Renal pelvis (tissue), 4 donors: ENCODE data around the gene RASSF5. TPM values are rescaled to one million over a fixed set of nuclear protein-coding genes. Genes with fewer than 3 reads are reported as not detected.

ENCODE experiments used
- DNase-seq: peaks from one replicate; pipeline ENCODE4 v3.0.0-alpha.2; 2013
- polyA plus RNA-seq, 3 donors: library from polyadenylated mRNA; unstranded; fragments of 120-200 nt; gene quantifications; one replicate each; pipeline ENCODE4 v1.2.1, GENCODE V29; 2013; ENCODE audit not compliant: insufficient read length in 3 of 3

Gene RASSF5
- polyA plus RNA-seq, 3 donors, result 4.4 to 5.0 (median 4.6) TPM

DNA sequence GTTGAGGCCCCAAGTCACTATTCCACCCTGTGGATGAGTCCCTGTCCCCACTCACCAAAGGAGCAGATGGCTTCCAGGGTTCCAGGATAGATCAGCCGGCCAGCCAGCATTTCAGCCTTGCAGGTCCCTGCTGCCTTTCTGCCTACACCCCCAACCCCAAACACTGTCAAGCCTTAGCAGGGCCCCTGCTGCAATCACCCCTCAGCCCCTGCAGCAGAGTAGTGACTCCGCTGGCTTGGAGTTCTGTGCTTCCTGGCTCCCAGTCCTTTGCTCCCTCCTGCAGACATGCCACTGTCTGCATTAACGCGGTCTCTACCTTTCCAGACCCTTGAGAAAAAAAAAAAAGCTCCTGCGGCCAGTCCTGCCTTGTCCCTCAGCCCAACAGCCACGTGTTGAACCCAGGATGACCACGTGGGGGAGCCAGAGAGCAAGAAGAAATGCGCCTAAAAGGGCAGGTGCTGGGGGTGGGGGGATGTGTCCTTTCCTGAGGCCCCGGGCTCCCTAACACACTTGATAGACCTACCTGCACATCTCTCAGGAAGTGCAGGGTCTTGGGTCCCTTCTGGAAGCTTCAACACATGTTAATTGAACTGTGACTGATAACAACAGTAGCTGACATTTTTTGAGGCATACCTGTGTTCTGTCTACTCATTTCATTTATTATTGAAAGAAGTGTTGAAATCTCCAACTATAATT lies 37.4 kb downstream of the RASSF5 start:
- peak; percentile 66 for DNase-seq

DNA sequence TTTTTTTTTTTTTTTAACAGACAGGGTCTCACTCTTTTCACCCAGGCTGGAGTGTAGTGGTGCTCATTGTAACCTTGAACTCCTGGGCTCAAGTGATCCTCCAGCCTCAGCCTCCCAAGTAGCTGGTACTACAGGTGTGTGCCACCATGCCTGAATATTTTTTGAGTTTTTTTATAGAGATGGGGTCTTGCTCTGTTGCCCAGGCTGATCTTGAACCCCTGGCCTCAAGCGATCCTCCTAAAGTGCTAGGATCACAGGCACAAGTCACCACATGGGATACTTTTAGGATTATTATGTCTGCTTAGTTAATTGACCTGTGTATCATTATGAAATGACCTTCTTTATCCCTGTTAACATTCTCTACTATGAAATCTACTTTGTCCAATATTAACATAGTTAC lies 38.0 kb downstream of the RASSF5 start:
- DNase-seq, result no peak

DNA sequence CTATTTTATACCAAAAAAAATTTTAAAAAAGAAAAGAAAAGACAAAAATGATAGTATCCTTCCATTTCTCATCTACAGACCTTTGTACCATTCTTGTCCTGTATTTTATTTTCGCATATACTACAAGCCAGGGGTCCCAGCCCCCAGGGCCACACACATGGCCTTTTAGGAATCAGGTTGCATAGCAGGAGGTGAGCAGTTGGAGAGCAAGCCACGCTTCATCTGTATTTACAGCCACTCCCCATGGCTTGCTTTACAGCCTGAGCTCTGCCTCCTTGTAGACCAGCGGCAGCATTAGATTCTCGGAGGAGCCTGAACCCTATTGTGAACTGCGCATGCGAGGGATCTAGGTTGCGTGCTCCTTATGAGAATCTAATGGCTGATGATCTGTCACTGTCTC lies 39.8 kb downstream of the RASSF5 start:
- no peak for DNase-seq

DNA sequence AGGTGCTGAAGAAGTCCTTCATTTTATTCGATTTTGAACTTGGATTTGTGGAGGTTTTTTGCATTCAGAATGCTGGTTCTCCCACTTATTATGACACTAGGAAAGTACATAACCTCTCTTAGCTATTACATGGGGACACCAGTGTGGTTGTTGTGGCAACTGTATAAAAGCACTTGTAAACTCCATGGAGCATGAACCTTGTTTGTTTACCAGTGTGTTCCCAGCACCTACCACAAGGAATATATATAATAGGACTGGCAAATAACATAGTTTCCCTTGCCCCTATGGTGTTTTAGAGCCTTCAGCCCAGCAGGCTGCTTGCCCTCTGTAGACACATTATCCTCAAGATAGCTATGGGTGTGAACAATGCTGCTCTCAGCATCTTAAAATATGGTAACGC lies 43.1 kb downstream of the RASSF5 start:
- DNase-seq, result no peak

DNA sequence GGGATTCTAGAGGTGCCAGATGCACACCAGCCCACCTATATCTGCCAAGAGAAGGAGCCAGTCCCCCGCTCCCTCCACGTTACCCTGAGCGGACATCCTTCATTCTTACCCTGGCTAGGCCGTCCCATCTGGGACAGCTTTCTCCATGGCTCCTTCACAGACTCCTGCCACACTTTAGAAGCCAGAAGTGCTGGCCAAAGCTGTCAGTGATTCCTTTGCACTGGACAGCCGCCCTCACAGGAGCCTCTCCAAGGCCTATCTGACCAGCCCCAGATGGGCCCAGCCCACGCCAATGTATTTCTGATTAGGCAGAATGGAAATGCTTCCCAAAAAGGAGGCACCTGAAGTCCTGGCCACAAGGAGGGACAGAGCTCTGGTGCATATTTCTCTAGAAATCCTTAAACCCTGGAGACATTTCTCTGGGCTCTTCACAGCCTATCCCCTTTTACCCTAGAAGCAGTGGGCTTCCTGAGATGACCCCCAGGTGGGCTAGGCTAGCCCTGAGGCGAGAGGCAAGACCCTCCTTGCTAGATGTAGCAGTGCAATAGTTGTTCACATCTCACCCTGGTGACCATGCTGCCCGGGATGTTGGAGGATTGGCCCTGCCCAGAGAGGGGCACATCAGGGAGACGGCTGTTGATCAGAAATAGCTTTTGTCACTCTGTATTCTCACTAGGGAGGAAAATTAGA lies 44.1 kb downstream of the RASSF5 start:
- DNase-seq, result no peak

DNA sequence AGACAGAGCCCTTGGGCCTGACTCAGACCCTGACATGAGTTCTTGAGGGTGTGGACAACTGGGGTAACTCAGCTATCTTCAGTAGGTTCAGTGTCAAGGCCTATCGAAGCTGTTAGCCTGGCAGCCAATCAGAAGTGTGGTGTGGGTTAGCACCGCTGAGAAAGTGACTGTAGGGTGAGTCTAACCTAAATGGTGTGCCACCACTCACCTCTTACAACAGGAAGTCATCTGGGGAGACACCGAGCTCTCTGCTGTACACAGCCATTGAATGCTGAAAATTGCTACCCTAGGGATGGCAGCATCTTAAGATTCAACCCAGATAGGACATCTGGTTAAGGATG lies 44.6 kb downstream of the RASSF5 start:
- DNase-seq, result no peak

DNA sequence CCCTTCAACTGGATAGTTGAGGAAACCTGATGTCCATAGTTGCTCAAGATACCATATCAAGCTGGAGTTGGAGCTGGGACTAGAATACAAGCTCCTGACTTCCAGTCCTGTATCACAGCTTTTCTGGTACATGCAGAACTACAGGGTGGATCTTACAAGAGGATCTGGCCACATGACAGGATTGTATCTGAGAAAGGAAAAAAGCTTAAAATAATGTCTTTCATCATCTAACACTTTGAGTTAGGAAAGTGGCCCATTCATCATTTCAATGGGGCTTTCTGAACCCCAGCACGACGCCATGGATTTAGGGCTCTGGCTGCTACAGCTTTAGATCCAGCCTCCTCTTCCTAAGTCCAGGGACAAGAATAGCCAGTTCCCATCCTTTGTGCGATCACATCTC lies 46.9 kb downstream of the RASSF5 start:
- no peak for DNase-seq

DNA sequence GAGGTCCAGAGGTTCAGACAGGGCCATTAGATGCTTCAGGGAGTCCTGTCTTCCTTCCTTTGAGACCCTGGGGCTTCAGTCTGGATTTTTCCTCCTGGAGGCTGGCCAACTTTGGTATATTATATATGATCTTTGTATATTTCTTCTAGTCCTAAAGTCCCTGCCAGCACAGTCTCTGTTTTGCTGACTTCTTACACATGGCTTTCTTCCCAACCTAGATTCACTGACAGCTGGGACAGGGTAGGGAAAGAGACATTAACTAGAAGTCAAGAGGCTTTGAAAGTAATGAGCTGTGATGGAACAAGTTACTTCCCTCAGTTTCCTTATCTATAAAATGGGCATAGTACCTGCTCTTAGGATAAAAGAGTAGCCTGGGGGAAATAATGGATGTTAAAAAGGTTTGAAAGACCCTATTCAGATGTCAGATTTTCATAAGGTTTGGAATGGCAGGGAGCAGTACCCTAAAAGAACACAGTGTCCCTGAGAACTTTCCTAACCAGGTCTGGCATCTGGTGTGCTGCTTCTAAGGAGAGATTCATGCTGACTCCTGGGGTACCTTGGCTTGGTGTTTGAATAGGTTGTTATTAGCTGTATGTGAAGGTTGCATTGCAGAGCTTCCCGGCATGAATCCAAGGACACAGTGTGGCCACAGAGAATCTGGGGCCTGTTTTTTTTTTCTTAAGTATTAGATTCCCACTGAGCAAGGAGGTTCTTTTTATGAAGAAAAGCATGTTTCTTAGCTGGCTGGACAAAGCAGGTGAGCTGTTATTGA lies 47.6 kb downstream of the RASSF5 start:
- no peak for DNase-seq

DNA sequence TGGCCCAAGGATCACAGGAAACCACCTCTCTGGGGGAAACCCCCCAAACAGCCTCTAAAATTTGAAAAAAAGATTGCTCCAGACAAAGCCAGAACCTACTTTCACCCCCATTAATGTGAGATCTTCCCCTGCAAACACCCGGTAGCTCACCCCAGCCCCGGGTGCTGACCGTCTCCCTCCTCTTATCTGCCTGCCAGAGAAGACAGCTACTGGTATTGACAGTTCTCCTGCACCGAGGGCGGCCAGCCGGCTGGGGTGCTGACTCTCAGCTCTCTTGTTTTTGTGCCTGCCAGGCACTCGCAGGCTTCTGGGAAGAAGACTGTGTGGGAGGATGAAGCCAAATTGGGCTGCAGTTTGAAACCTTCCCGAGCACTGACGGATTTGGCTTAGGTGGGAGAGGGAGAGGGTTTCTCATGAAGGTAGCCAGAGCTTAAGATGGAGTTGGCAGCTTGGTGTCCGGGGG lies 48.2 kb downstream of the RASSF5 start:
- no peak for DNase-seq

DNA sequence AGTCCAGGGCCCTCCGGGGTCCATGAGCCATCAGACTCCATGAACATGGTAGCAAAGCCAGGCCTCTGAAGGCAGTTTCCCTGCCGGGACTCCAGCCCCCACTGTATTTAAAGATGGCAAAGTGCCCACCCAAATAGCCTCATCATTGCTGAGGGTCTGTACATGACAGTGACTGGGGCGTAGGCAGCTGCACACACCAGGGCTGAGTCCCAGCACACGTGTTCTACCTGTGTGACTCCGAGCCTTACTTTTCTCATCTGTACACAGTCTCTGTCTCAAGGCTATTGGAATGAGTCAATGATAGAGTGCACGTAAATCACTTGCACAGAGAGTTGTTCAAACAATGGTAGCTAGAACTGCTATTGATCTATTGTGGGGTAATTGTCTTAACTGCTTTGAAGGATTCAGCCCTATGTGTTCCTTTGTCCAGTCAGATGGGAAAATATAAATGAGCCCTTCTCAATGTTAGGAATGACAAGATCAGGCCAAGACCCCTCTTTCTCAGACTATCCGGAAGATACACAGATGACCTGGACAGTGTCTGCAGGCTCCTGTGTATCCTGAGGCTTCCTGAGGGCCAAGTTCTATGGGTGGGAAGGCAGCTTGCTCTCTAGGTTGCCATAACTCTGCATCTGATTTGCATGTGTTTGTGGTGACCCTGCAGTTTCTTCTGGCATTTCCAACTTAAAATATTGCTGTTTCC lies 48.9 kb downstream of the RASSF5 start:
- DNase-seq, result no peak

DNA sequence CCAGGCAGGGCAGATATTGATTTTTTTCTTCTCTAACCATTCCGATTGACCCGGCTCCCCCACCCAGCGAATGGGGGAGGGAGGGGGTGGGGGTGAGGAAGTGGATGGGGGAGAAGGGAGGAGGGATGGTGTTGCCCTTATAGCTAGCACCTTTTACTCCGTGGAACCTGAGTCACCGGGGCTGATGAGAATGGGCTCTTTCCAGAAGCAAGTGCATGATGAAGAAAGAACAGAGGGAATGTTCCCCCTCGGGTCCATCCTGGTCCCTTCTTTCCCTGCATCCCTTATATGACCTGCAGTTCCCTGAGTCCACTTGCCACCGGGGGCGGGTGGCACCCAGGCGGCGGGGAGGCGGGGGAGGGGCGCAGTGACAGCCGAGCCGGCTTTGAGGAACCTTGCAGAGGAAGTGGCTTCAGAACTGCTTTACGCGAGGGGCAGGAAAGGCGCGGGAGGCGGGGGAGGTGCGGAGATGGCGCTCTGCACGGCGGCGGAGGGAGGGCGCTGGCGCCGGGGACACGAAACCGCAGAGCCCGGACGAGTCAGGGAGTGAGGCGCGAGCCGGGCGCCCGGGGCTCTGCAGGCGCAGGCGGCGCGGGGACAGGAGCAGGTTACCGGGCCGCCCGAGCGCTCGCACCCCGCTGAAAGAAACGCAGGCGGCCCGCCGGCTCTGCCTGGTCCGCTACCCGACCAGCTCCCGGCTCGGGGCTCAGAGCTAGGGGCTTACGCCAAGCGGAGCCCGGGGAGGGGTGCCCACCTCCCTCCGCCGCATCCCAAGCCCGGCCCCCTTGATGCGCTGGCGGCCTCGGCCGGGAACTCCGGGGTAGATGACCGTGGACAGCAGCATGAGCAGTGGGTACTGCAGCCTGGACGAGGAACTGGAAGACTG lies 49.7 kb downstream of the RASSF5 start:
- DNase-seq, result peak; percentile 66

DNA sequence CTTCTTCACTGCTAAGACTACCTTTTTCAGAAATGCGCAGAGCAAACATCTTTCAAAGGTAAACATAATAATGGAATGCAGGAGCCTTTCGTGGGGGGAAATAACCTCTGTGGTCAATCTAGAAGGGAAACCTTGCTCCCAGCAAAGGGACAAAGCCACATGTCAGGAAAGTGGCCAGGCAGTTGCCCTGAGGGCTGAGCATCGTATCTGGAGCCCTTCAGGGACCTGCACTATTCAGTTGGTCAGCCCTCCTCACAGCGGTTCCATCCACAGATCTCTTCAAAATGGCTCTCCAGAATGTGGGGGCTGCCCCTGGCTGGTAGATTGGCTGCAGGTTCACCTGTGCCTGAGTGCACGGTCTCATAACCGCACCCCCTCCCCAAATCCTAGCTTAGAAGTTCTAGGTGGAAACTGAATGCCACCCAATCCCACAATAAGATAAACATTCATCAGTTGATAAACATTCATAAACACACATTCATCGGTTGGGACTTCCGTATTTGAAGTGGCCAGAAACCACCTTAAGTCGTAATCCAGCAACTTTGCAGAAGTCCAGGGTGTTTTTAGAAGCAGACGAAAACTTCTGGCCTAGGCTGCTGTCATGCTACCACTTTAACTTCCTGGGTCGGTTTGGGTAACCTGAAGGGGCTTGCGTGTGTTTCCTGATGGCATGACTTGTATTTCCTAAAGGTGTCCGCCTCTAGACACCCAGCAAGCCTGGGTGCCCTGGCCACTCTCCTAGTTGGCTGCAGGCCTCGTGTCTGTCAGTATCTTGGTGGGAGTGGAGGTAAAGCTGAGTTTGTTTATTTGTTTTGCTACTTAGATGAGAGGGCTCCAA lies 50.5 kb downstream of the RASSF5 start:
- no peak for DNase-seq

DNA sequence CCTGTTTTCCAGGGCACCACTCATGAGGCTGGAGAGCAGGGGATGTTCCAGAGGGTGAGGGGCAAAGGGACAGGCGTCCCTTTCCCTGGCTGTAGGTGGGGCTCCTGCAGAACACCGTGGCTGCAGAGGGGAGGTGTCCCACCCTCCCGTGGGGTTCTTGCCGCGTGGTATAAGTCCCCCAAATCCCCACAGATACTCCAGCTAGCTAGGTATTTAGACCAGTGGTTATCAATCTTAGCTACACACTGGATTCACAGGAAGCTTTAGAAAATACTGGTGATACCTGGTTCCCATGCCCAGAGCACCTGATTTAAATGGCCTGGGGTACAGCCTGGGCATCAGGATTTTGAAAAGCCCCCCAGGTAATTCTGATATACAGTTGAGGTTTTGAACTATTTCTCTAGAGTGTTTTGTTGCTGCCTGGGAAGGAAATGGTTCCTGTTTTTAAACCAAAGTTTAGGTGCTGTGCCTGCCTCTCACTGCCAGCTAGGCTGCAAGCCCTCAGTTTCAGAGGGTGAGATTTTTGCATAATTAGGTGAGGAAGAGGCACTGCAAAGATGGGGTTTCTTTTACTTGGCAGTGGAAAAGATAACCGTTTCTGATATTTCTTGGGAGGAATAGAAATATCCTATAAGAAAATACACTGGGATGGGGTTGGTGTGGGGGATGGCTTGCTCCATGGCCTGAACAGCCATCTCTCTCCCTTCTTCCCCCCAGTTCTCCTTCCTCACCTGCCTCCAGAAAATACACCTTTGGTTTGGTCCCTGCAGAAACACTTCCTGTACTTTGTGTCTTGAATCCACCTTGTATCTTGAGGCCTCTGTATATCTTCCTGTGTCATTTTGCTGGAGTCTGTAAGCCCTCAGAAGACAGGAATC lies 51.7 kb downstream of the RASSF5 start:
- no peak for DNase-seq

DNA sequence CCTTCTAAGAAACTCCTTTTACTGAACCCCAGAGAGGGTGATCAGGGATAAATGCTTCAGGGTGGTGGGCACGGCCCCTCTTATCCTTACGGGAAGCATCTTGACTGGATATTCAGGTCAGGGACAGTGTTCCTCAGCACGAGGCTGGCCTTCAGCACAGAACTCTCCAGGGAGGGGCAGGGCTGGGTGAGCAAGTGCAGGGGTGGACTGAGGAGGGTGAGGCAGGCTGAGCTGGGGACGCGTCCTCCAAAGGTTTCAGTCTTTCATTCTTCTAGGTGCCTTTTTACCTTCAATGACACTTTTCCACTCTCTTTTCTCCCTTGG lies 52.3 kb downstream of the RASSF5 start:
- no peak for DNase-seq

DNA sequence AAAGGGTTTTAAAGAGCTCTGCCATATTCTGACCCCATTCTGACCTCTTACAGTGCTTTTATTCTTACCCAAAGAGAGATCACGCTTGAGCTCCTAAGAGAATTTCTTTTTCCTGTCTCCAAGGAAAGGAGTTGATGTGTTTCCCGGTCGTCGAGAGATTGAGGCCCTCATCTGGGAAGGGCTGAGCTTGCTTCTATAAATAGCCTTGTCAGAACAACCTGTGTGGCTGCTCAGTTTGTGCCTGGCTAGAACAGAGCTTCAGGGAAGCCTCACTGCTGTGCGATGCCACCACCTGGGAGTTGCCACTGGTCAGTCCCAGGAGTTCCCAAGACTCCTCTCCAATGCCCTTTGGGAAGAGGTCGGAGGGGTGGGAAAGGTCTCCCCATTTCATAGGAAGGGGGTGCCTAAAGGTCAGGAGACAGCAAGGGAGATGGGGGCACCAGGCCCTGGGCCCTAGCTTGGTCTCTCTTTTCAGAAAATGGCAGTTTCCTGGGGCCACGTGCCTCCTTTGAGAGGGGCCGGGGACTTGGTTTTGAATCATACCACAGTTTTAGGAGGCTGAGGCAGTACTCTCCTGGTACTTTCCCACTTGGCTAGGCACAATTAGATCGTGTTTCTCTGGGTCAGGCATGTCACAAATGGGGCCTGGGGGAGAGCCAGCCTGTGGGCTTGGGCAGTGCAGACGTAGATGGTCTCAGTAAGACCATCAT lies 52.8 kb downstream of the RASSF5 start:
- peak; percentile 35 for DNase-seq

DNA sequence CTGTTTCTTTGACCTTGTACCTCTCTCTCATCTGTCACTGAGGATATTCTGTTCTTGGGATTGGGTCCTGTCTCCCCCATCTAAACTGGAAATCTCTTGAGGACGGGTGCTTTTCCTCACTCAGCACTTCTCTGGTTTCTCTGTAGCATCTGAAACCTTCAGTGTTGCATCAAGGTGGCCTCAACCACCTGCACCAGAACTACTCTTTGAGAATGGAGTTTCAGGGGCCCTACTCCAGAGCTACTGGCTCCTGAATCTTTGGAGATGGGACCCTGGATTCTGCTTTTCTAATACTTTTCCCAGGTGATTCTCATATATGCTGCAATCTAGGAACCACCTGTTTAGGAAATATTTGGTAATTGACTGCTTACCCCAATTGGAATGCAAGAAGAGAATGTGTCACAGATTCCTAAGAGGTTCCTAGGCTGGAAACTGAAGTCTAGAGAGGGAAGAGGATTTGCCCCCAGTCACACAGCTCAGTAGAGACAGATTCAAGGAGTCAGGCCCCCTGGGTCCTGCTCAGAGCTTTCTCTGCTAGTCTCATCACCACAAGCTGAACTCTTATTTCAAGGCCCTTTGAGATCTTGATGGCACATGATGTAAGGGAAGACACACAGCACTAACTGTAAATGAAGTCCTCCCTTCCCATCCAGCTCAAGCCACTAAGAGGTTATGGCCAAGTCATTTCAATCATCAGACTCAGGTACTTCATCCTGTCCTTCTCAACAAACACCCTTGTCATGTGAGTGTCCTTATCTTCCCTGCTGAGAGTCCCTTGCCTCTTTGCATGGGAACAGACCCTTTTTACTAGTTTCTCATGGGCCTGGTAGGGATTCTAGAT lies 56.3 kb downstream of the RASSF5 start:
- no peak for DNase-seq

DNA sequence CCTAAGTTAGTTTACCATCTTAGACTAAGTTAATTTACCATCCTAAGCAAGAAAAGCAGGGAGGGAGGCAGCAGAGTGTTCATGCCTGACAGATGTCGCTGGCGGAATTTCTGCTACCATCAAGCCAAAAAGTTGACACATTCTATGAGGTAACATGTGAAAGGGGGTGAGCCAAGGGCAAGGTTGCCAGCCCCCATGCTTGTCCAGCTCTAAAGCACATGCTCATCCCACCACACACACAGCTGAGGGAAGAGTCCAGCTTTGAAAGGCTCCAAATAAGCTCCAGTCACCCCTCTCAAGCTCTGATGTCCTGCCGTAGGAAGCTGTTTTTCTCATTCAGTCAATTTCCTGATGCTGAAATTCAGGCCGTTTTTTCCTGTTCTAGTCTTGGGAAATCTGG lies 58.7 kb downstream of the RASSF5 start:
- DNase-seq, result no peak

DNA sequence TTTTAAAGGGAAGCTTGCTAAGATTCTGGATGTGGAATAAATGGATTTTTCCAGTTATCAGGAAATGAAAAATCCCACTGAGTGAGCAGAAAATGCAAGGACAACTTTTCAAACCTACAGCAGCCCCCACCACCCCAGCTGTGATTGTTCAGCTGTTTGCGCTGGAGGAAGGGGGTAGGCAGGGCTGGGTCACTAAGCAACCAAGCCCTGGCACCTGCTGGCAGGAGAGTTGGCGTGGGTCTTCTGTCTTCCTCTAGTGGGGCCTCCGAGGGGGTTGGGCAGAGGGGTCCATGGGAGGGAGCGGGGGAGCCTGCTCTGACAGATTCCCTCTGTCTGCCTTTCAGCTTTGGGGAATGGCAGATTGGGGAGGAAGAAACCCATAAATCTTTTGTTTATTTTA lies 59.7 kb downstream of the RASSF5 start:
- no peak for DNase-seq
